GM12892 (cell line): ENCODE measurements around the gene JADE3.

ENCODE experiments used
- POLR2A ChIP-seq: IDR thresholded peaks from 2 replicates; pipeline ENCODE4 v1.6.1; 2011; ENCODE audit warnings: low read depth, low read length, control low read depth
- POLR2AphosphoS5 ChIP-seq: IDR thresholded peaks from 2 replicates; pipeline ENCODE4 v1.6.1; 2011; ENCODE audit warnings: low read depth, low read length, control low read depth

GRCh38 chrX:46959985-46960700 is 47.9 kb downstream of the JADE3 start:
- no peak for TF ChIP-seq POLR2A
- TF ChIP-seq POLR2AphosphoS5 = no peak
